ENCODE data around the gene GPS1.

GPS1 gene

GRCh38 chr17:82079001-82079677 is 27.4 kb downstream of the GPS1 start:
- no peak for DNase-seq (ENCODE audit: low spot score)

- no peak for DNase-seq (ENCODE audit: low spot score)
Observed at GRCh38 chr17:82080048-82080788, 28.5 kb downstream of the GPS1 start.

- DNase-seq (ENCODE audit: low spot score), result no peak
Observed at GRCh38 chr17:82080789-82081464, 29.2 kb downstream of the GPS1 start.

GRCh38 chr17:82081546-82081945 is 29.8 kb downstream of the GPS1 start:
- DNase-seq (ENCODE audit: low spot score), result no peak

- DNase-seq (ENCODE audit: low spot score), result no peak
Observed at GRCh38 chr17:82081966-82082365, 30.3 kb downstream of the GPS1 start.

- no peak for DNase-seq (ENCODE audit: low spot score)
Observed at GRCh38 chr17:82082456-82082855, 30.8 kb downstream of the GPS1 start.

GRCh38 chr17:82083009-82083408 is 31.3 kb downstream of the GPS1 start:
- no peak for DNase-seq (ENCODE audit: low spot score)

- no peak for DNase-seq (ENCODE audit: low spot score)
Observed at GRCh38 chr17:82083533-82084359, 32.0 kb downstream of the GPS1 start.

- DNase-seq (ENCODE audit: low spot score), result no peak
Observed at GRCh38 chr17:82084373-82085030, 32.8 kb downstream of the GPS1 start.

GRCh38 chr17:82085031-82085861 is 33.5 kb downstream of the GPS1 start:
- no peak for DNase-seq (ENCODE audit: low spot score)

- DNase-seq (ENCODE audit: low spot score), result no peak
Observed at GRCh38 chr17:82085931-82086764, 34.5 kb downstream of the GPS1 start.

- DNase-seq (ENCODE audit: low spot score), result no peak
Observed at GRCh38 chr17:82086941-82087906, 35.5 kb downstream of the GPS1 start.

- no peak for DNase-seq (ENCODE audit: low spot score)
Observed at GRCh38 chr17:82087961-82088837, 36.5 kb downstream of the GPS1 start.

- DNase-seq (ENCODE audit: low spot score), result no peak
Observed at GRCh38 chr17:82088838-82089722, 37.4 kb downstream of the GPS1 start.

- DNase-seq (ENCODE audit: low spot score), result no peak
Observed at GRCh38 chr17:82089723-82090548, 38.2 kb downstream of the GPS1 start.
